Measurements from ENCODE around the gene PPP2R2D.

The PPP2R2D gene

DNA sequence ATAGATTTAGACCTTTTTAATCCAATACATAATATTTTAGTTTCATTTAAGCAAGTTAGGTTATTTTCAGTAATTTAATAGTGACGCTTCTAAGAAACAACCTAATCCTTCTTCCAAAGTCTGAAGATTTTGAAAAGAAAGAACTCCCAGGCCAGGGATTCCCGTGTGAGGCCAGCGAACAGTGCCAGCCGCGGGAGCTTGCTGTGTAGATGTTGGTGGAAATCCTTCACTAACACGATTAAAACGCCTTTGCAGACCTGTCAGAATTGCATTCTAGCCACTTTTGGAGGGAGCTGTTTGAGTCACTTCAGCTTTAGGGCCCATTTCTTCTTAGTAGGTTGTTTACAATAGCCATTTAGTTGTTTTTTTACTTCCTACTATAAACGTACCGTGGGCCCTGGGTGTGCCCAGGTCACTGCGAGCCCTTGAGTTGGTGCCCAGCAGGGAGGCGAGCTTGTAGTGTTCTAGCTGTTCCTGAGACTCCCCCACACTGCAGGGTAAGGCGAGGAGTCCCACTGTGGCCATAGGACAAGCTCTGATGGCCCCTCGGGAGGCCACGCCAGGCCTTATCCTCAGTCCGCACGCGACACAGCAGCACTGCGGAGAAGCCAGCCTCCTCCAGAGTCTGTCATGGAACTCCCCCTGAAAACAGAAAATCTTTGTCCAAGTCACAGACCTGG is 32.3 kb downstream of the PPP2R2D start:
- no peak overlapping the region for H3K4me3 ChIP-seq (ENCODE audit: low read depth, low read length)
- no peak for TF ChIP-seq CTCF (IDR thresholded peaks at IDR 0.05; ENCODE audit: low read depth, low read length)

GRCh38 chr10:131933696-131934086 is 32.9 kb downstream of the PPP2R2D start:
- no peak overlapping the region for H3K4me3 ChIP-seq (ENCODE audit: low read depth, low read length)
- no peak for TF ChIP-seq CTCF (IDR thresholded peaks at IDR 0.05; ENCODE audit: low read depth, low read length)

- TF ChIP-seq CTCF (IDR thresholded peaks at IDR 0.05; ENCODE audit: low read depth, low read length), result no peak
- no peak overlapping the region for H3K4me3 ChIP-seq (ENCODE audit: low read depth, low read length)
These were observed 34.0 kb downstream of the PPP2R2D start for GRCh38 chr10:131934769-131935168.

GRCh38 chr10:131935260-131935659 is 34.5 kb downstream of the PPP2R2D start:
- H3K4me3 ChIP-seq (ENCODE audit: low read depth, low read length), result no peak overlapping the region
- TF ChIP-seq CTCF (IDR thresholded peaks at IDR 0.05; ENCODE audit: low read depth, low read length), result no peak

GRCh38 chr10:131936294-131936693 is 35.5 kb downstream of the PPP2R2D start:
- H3K4me3 ChIP-seq (ENCODE audit: low read depth, low read length), result no peak overlapping the region
- no peak for TF ChIP-seq CTCF (IDR thresholded peaks at IDR 0.05; ENCODE audit: low read depth, low read length)

DNA sequence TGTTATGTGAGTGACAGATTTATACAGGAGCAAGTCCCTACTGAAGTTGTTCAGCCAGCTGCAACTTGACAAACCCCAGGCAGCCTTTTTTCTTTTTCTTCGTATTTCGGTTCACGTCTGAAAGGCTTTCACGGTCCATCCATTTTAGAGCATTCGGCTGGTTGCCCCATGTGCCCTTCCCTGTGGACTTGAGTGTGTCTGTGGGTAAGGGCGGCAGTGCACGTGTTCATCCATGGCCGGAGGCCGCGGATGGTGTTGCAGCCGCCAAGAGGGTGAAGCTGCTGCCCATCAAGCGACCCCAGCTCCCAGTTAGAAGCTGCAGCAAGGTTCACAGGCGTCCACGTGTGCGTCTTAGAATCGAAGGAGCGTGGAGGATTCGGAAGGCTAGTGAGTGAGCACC is 35.9 kb downstream of the PPP2R2D start:
- no peak overlapping the region for H3K4me3 ChIP-seq (ENCODE audit: low read depth, low read length)
- TF ChIP-seq CTCF (IDR thresholded peaks at IDR 0.05; ENCODE audit: low read depth, low read length), result no peak

DNA sequence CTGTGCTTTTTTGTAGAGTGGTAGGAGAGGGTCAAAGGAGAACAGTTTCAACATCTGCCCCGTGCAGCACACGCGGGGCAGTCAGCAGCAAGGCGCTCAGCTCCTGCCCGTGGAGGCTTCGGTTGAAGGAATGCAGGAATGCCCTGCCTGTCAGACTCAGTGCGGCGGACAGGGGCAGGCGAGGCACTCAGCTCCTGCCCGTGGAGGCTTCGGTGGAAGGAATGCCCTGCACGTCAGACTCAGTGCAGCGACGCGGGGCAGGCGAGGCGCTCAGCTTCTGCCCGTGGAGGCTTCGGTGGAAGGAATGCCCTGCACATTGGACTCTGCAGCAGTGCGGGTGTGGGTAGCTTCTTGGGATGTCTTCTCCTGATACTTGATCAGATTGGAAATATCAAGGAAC is 37.0 kb downstream of the PPP2R2D start:
- no peak overlapping the region for H3K4me3 ChIP-seq (ENCODE audit: low read depth, low read length)
- TF ChIP-seq CTCF (IDR thresholded peaks at IDR 0.05; ENCODE audit: low read depth, low read length), result no peak

Measured in WI38 (cell line).